Effector memory CD4-positive, alpha-beta T cell (primary cell): Measurements from ENCODE around the gene ZNF263.
A peak's percentile ranks its signal among the peaks of the same experiment; 100 is the strongest.

Experiments
- DNase-seq, 3 donors: peaks; one replicate each; pipeline ENCODE4 v3.0.0-alpha.2; 2020
- H3K27ac ChIP-seq: 2 replicates; pipeline ENCODE4 v1.7.0; 2013; ENCODE audit warnings: mild to moderate bottlenecking, low read length, moderate library complexity; ENCODE audit not compliant: insufficient read depth, poor library complexity, severe bottlenecking
- H3K27me3 ChIP-seq: replicated peaks from 2 replicates; pipeline ENCODE4 v1.7.0; 2013; ENCODE audit warnings: mild to moderate bottlenecking, low read length; ENCODE audit not compliant: insufficient read depth, control insufficient read depth, poor library complexity, severe bottlenecking
- H3K36me3 ChIP-seq: 2 replicates; pipeline ENCODE4 v1.7.0; 2013; ENCODE audit warnings: mild to moderate bottlenecking, low read length, moderate library complexity; ENCODE audit not compliant: control insufficient read depth, insufficient read depth
- H3K4me1 ChIP-seq: 2 replicates; pipeline ENCODE4 v1.7.0; 2013; ENCODE audit warnings: low read length, mild to moderate bottlenecking; ENCODE audit not compliant: control insufficient read depth, insufficient read depth, poor library complexity, severe bottlenecking
- H3K4me3 ChIP-seq: 2 replicates; pipeline ENCODE4 v1.7.0; 2013; ENCODE audit warnings: low read length, low read depth, mild to moderate bottlenecking; ENCODE audit not compliant: insufficient read depth, poor library complexity, severe bottlenecking
- H3K9me3 ChIP-seq: 2 replicates; pipeline ENCODE4 v1.7.0; 2013; ENCODE audit warnings: mild to moderate bottlenecking, low read length, moderate library complexity; ENCODE audit not compliant: control insufficient read depth
- total RNA-seq, 3 donors: gene quantifications; one replicate each; lab custom pipeline; 2026; lab: John Stamatoyannopoulos, UW

Gene ZNF263
- 25.8 to 37.4 (median 31.2) reads per million in 3 donors for total RNA-seq

- no peaks in the 10 kb centered on the region for H3K27me3 ChIP-seq
- peaks cover 21% of the 10 kb centered on the region for H3K36me3 ChIP-seq
- H3K4me3 ChIP-seq: peak within 1 kb of the TSS; percentile 85
- H3K27ac ChIP-seq: peak within 1 kb of the TSS; percentile 88
- peak; percentile 83 to 89 (median 86) for DNase-seq
- no peaks in the 10 kb centered on the region for H3K9me3 ChIP-seq
- peaks cover 20% of the 10 kb centered on the region for H3K4me1 ChIP-seq
Observed at GRCh38 chr16:3282730-3283542, at the start of gene ZNF263. ZNF263 (plus strand) TSS chr16:3283491; CDS start chr16:3283819, 328 bp downstream.

DNA sequence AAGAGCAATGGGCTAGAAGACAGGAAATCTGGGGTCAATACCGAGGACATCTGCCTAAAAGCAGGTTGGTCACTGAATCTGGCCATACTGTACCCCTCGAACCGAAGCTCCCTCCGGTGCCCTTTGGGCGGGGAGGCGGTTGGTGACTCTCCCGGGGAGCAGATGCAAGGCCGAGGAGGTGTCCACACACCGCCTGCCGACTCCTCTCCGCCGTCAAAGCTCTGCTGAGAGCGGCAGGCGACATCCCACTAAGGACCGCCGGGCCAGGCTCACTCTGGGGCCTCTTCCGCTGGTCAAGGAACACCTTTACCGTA lies 48.8 kb upstream of the ZNF263 start:
- Histone ChIP-seq H3K27ac (peak overlapping the region; percentile 89), H3K36me3 (peaks cover 33% of the 10 kb centered on the region), H3K4me1 (peaks cover 13% of the 10 kb centered on the region), H3K9me3 (peaks cover 4% of the 10 kb centered on the region), H3K4me3 (peak overlapping the region; percentile 82), H3K27me3 (no peaks in the 10 kb centered on the region)
- DNase-seq: no peak

DNA sequence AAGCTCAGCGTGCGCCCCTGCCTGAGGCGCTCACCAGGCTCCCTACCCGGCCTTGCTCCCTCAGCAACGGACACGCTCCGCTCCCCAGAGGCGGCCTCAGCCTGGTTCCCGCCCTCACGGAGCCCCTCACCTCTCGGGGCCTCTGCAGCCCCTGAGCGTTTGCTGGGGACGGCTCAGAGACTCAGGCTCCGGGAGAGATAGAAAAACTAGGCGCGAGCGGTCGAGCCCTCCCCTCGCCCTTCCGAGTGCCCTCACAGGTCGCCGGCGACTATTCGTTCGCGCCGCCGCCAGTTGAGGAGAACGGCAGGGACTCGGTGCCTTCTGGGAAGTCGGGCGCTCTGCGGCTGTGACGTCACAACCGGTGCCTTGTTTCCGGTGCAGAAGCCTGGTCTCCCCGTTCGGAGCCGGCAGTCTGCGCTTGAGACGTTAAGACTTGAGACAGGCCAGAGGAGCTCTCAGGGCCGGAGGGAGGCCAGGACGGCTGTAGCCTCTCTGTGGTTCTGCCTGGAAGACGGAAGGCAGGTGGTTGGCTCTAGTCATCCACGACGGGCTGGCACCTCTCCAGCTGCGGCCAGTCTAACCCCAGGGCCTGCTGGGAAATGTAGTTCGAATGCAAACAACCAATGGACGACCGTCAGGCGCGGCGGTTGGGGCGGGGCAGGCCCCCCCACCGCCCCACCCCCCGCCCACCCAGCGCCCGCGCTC lies 48.3 kb upstream of the ZNF263 start, which contains the start of gene ZNF200:
ZNF200 (minus strand) TSS at position 302 of the 705 bp plus-strand sequence. CDS start 1,403 bp downstream, outside the sequence.
- Histone ChIP-seq H3K4me1 (peaks cover 13% of the 10 kb centered on the region), H3K27me3 (no peaks in the 10 kb centered on the region), H3K36me3 (peaks cover 30% of the 10 kb centered on the region), H3K9me3 (peaks cover 4% of the 10 kb centered on the region), H3K4me3 (peak within 1 kb of the TSS; percentile 82), H3K27ac (peak within 1 kb of the TSS; percentile 89)
- peak; percentile 85 to 90 (median 86) for DNase-seq

DNA sequence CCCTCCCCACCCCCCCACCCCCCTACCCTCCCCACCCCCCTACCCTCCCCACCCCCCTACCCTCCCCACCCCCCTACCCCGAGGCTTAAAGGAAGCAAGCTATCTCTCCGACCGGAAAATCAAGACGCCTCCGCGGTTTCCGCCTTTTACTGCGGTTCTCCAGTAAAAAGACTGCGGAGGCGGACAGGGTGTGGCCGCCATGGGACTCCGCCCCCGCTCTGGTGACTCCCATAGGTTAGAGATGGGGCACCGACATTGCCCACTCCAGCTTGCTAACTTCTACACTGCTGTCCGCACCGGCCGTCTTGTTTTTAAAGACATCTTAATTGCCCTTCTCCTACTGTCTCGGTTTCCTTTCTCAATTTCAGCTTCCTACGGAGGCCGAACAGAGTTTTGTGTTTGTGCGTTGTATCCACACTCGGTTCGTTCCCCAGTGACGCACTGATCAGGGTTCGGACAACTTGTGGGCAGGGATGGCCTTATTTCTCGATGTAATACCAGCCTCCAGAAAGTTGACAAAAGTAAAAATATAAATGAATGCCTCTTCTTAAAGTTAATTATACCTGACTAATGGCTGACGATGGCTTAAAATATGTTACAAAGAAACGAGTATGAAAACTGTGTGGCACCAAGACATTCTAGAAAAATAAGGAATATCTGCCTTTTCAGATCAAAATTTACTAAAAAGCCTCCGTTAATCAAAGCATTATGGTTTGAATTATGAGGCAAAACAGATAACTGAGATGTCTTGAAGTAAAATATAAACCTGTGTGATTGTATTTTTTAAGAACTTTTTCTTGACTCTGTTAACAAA lies 47.2 kb upstream of the ZNF263 start:
- no peak overlapping the region for H3K4me3 ChIP-seq
- H3K4me1 ChIP-seq: peaks cover 13% of the 10 kb centered on the region
- DNase-seq: peak; percentile 45 to 80 (median 54)
- H3K27ac ChIP-seq: peak overlapping the region; percentile 16
- H3K27me3 ChIP-seq: no peaks in the 10 kb centered on the region
- H3K9me3 ChIP-seq: peaks cover 4% of the 10 kb centered on the region
- peaks cover 23% of the 10 kb centered on the region for H3K36me3 ChIP-seq

GRCh38 chr16:3241761-3242160 lies 41.5 kb upstream of the ZNF263 start:
- no peaks in the 10 kb centered on the region for H3K9me3 ChIP-seq
- H3K4me1 ChIP-seq: no peaks in the 10 kb centered on the region
- no peak for DNase-seq
- no peak overlapping the region for H3K4me3 ChIP-seq
- H3K36me3 ChIP-seq: no peaks in the 10 kb centered on the region
- H3K27ac ChIP-seq: no peak overlapping the region
- no peaks in the 10 kb centered on the region for H3K27me3 ChIP-seq

DNA sequence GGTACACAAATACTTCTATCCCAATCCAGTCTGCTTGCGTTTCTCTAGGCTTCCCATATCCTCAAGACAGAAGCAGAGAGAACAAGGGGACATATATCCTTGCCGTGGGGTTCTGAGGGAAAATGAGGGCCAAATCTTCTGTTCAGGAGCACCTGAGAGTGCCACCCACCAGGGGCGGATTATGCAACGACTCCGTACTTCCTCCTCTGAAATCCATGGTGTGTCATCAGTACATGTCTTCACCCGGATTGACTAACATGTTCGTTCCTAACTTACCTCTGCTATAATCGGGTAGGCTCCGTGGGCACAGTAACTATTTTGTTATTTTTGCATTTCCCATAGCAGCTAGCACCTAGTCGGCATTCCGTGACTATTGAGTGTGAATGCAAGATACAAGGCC lies 40.6 kb upstream of the ZNF263 start:
- no peaks in the 10 kb centered on the region for H3K9me3 ChIP-seq
- H3K27ac ChIP-seq: no peak overlapping the region
- H3K27me3 ChIP-seq: no peaks in the 10 kb centered on the region
- H3K4me1 ChIP-seq: no peaks in the 10 kb centered on the region
- no peak for DNase-seq
- H3K4me3 ChIP-seq: no peak overlapping the region
- H3K36me3 ChIP-seq: no peaks in the 10 kb centered on the region

- DNase-seq: no peak
- Histone ChIP-seq H3K4me1 (no peaks in the 10 kb centered on the region), H3K36me3 (no peaks in the 10 kb centered on the region), H3K27me3 (no peaks in the 10 kb centered on the region), H3K4me3 (no peak overlapping the region), H3K27ac (no peak overlapping the region), H3K9me3 (no peaks in the 10 kb centered on the region)
Observed at GRCh38 chr16:3243882-3244281, 39.4 kb upstream of the ZNF263 start.

DNA sequence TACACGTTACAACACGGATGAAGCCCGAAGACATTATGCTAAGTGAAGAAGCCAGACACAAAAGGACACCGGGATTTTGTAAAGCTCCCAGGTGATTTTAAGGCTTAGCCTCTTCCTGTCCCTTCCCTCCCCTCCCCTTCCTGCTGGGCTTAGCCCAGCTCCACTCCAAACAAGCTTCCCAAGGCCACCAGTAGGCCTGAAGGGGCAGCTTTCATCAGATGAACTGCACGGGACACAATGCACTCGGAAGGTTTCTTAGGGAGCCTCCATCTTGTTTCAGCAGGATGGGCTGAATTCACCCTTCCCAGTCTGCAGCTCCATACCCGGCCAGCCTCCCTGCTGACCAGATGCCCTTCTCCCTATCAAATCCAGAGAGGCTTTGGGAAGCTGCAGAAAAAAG lies 37.3 kb upstream of the ZNF263 start:
- H3K4me3 ChIP-seq: no peak overlapping the region
- no peak for DNase-seq
- H3K4me1 ChIP-seq: no peaks in the 10 kb centered on the region
- H3K27me3 ChIP-seq: no peaks in the 10 kb centered on the region
- no peaks in the 10 kb centered on the region for H3K9me3 ChIP-seq
- no peaks in the 10 kb centered on the region for H3K36me3 ChIP-seq
- H3K27ac ChIP-seq: no peak overlapping the region

GRCh38 chr16:3246876-3247275 lies 36.4 kb upstream of the ZNF263 start:
- Histone ChIP-seq H3K4me1 (no peaks in the 10 kb centered on the region), H3K9me3 (no peaks in the 10 kb centered on the region), H3K36me3 (no peaks in the 10 kb centered on the region), H3K27me3 (no peaks in the 10 kb centered on the region), H3K27ac (no peak overlapping the region), H3K4me3 (no peak overlapping the region)
- no peak for DNase-seq
